BLaER1 (cell line): ENCODE results near the gene ENHO.
"Not testable (repeated sequence)": the region's sequence is repeated elsewhere in the genome, so short reads cannot be mapped to it uniquely, and the experiment has no call there.

Experiments
- H3K27ac ChIP-seq: shearing (Covaris generic); formaldehyde crosslinking; 2 replicates; pipeline ENCODE4 v1.8.1; 2022
- H3K27me3 ChIP-seq: shearing (Covaris generic); formaldehyde crosslinking; 2 replicates; pipeline ENCODE4 v1.8.1; 2022
- H3K36me3 ChIP-seq: shearing (Covaris generic); formaldehyde crosslinking; 2 replicates; pipeline ENCODE4 v1.8.1; 2022
- H3K4me1 ChIP-seq: shearing (Covaris generic); formaldehyde crosslinking; 2 replicates; pipeline ENCODE4 v1.8.1; 2022
- H3K4me2 ChIP-seq: shearing (Covaris generic); formaldehyde crosslinking; 2 replicates; pipeline ENCODE4 v1.8.1; 2022
- H3K4me3 ChIP-seq: shearing (Covaris generic); formaldehyde crosslinking; 2 replicates; pipeline ENCODE4 v1.8.1; 2022
- H3K9ac ChIP-seq: shearing (Covaris generic); formaldehyde crosslinking; 2 replicates; pipeline ENCODE4 v1.8.1; 2022
- H3K9me3 ChIP-seq: shearing (Covaris generic); formaldehyde crosslinking; 2 replicates; pipeline ENCODE4 v1.8.1; 2022
- H4K20me1 ChIP-seq: shearing (Covaris generic); formaldehyde crosslinking; 2 replicates; pipeline ENCODE4 v1.8.1; 2022
- Cebpa-rat ChIP-seq: shearing (Covaris generic); IDR thresholded peaks from 2 replicates; pipeline ENCODE4 v1.8.1; 2022

Gene ENHO

DNA sequence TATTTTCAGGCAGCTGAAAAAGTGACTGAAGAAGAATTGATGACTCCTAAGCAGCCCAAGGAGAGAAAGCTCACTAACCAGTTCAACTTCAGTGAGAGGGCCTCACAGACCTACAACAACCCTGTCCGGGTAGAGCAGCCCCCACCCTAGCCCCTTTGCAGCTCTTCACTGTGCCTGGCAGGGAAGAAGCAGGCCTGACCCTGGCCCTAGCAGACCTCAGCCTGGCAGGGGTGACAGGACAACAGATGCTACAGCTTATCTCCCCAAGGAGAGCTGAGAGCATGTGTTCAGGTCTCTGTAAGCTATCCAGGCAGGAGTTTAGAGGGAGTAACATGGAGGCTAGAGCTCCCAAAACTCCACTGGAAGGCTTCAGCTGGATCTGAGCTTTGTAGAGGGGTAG, 32.4 kb downstream of the ENHO start:
- Histone ChIP-seq H3K4me1 (no peaks in the 10 kb centered on the region), H3K36me3 (no peaks in the 10 kb centered on the region), H3K9me3 (no peaks in the 10 kb centered on the region), H3K27ac (no peak overlapping the region), H3K4me2 (no peak overlapping the region), H3K27me3 (no peaks in the 10 kb centered on the region), H4K20me1 (peaks cover 15% of the 10 kb centered on the region; the same call in 1 of the 2 replicates), H3K4me3 (no peak overlapping the region), H3K9ac (no peak overlapping the region)
- TF ChIP-seq Cebpa-rat, result no peak

DNA sequence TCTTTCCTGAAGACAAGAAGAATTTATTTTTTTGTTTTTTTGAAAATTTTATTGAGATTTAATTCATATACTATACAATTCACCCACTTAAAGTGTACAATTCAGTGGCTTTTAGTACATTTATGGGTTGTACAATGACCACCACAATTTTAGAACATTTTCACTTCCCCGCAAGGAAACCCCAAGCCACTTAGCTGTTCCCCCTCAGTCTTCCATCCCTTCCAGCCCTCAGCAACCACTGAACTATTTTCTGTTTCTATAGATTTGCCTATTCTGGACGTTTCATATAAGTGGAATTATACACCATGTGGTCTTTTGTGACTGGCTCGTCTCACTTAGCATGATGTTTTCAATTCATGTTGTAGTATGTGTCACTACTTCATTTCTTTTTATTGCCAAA, 36.2 kb downstream of the ENHO start:
- TF ChIP-seq Cebpa-rat, result no peak
- no peaks in the 10 kb centered on the region for H3K27me3 ChIP-seq
- no peaks in the 10 kb centered on the region for H3K9me3 ChIP-seq
- no peak overlapping the region for H3K4me2 ChIP-seq
- no peaks in the 10 kb centered on the region for H3K36me3 ChIP-seq
- H3K9ac ChIP-seq, result no peak overlapping the region
- no peak overlapping the region for H3K4me3 ChIP-seq
- no peak overlapping the region for H3K27ac ChIP-seq
- no peaks in the 10 kb centered on the region for H3K4me1 ChIP-seq
- no peaks in the 10 kb centered on the region for H4K20me1 ChIP-seq

DNA sequence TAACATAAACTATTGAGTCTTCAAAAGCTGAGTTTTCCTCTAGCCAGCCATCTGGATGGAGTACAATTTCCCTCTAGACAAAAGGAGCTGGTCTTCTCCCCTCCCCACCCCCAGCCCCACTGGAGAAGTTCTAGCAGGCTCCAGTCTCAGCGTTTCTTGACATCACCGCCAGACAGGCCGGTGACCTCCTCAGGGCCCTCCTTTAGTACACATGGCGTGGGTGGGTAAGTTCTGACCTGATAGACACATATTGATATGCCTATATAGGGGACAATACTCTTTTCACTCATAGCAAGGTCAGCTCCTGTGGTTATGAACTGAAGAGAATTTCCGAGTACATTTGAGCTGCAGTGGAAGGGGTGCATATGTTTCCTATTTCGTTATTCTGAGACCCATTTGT, 37.0 kb downstream of the ENHO start:
- Histone ChIP-seq H3K4me1 (no peaks in the 10 kb centered on the region), H3K9me3 (no peaks in the 10 kb centered on the region), H3K27ac (no peak overlapping the region), H3K27me3 (no peaks in the 10 kb centered on the region), H3K9ac (no peak overlapping the region), H3K4me2 (no peak overlapping the region), H4K20me1 (no peaks in the 10 kb centered on the region), H3K36me3 (no peaks in the 10 kb centered on the region), H3K4me3 (no peak overlapping the region)
- no peak for TF ChIP-seq Cebpa-rat

DNA sequence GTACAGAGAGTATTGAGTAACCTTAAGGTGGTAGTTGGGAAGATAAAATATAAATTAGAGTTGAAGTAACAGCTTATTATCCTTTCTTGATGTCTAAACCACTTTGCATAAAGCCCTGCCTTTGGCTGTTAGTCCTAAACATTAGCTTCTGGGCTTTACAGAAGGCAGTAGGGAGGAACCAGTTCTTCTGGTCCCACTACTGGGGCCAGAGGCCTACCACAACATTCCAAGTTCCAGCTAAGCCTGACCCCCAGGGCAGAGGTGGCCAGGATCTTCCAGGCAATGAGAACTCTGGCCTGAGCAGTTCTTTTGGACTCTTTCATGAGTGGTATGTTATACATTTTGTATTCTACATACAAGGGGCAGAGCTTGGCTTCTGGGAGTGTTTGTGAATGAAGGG, 38.1 kb downstream of the ENHO start:
- no peak overlapping the region for H3K9ac ChIP-seq
- no peak for TF ChIP-seq Cebpa-rat
- no peaks in the 10 kb centered on the region for H3K4me1 ChIP-seq
- no peaks in the 10 kb centered on the region for H3K9me3 ChIP-seq
- no peak overlapping the region for H3K27ac ChIP-seq
- no peaks in the 10 kb centered on the region for H3K36me3 ChIP-seq
- H3K27me3 ChIP-seq, result no peaks in the 10 kb centered on the region
- H3K4me2 ChIP-seq, result no peak overlapping the region
- no peaks in the 10 kb centered on the region for H4K20me1 ChIP-seq
- H3K4me3 ChIP-seq, result no peak overlapping the region

DNA sequence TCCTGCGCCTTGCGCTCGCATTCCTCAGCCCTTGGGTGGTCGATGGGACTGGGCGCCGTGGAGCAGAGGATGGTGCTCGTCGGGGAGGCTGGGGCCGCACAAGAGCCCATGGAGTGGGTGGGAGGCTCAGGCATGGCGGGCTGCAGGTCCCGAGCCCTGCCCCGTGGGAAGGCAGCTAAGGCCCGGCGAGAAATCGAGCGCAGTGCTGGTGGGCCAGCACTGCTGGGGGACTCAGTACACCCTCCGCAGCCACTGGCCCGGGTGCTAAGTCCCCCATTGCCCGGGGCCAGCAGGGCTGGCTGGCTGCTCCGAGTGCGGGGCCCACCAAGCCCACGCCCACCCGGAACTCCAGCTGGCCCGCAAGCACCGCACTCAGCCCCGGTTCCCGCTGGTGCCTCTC, 40.0 kb downstream of the ENHO start:
- not testable (repeated sequence) for H3K4me2 ChIP-seq, H3K27me3 ChIP-seq, H3K27ac ChIP-seq, H3K36me3 ChIP-seq, H3K9me3 ChIP-seq, H3K4me3 ChIP-seq, H3K4me1 ChIP-seq, H3K9ac ChIP-seq, H4K20me1 ChIP-seq

DNA sequence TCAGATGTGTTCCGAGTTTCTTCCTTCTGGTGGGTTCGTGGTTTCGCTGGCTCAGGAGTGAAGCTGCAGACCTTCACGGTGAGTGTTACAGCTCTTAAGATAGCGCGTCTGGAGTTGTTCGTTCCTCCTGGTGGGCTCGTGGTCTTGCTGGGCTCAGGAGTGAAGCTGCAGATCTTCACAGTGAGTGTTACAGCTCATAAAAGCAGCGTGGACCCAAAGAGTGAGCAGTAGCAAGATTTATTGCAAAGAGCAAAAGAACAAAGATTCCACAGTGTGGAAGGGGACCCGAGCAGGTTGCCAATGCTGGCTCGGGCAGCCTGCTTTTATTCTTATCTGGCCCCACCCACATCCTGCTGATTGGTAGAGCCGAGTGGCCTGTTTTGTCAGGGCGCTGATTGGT, 41.2 kb downstream of the ENHO start:
- not testable (repeated sequence) for H3K4me3 ChIP-seq, H3K4me1 ChIP-seq, H3K36me3 ChIP-seq, H3K27ac ChIP-seq, H4K20me1 ChIP-seq, H3K9me3 ChIP-seq, H3K4me2 ChIP-seq, H3K27me3 ChIP-seq, H3K9ac ChIP-seq

DNA sequence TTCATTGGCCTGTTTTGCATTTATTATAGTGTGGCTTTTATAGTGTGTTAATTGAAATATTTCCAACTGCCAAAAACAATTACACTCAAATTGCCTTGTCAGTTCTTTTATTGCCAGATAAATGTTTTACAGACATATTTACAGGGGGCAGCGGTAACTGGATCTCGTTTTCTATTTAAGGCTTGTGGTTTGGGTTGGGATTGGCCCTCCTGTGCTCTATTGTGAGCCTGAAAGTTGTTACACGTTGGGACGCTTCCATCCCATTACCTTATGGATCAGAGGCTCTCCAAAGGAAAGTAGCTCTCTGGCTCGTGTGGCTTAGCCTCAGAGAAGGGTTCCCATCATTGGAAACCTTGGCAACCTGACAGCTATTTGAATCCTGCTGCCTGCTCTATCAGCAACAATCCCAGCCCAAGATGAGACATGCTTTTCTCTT, 43.3 kb downstream of the ENHO start:
- H4K20me1 ChIP-seq, result no peaks in the 10 kb centered on the region
- TF ChIP-seq Cebpa-rat, result no peak
- no peaks in the 10 kb centered on the region for H3K36me3 ChIP-seq
- no peaks in the 10 kb centered on the region for H3K27me3 ChIP-seq
- H3K4me3 ChIP-seq, result no peak overlapping the region
- H3K9ac ChIP-seq, result no peak overlapping the region
- H3K4me1 ChIP-seq, result peaks cover 16% of the 10 kb centered on the region
- no peak overlapping the region for H3K27ac ChIP-seq
- H3K4me2 ChIP-seq, result no peak overlapping the region
- no peaks in the 10 kb centered on the region for H3K9me3 ChIP-seq

DNA sequence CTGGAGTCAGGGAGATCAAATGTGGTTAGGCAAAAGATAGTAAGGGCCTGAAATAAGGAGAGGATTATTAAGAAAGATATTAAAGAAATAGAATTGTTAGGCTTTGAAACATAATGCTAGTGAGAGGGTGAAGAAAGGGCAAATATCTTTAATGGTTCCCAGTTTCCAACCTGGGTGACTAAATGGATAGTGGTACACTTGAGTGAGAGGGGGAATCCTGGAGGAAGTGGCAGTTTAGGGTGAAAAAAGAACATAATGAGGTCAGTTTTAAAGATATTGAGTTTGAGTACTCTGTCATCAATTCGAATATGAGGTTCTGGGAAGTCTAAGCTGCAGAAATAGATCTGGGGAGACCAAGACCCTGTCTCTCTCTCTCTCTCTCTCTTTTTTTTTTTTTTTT, 45.2 kb downstream of the ENHO start:
- no peaks in the 10 kb centered on the region for H3K36me3 ChIP-seq
- H3K4me2 ChIP-seq, result no peak overlapping the region
- H3K27me3 ChIP-seq, result no peaks in the 10 kb centered on the region
- H4K20me1 ChIP-seq, result no peaks in the 10 kb centered on the region
- no peak overlapping the region for H3K4me3 ChIP-seq
- H3K9ac ChIP-seq, result no peak overlapping the region
- TF ChIP-seq Cebpa-rat, result no peak
- H3K9me3 ChIP-seq, result no peaks in the 10 kb centered on the region
- H3K27ac ChIP-seq, result no peak overlapping the region
- peaks cover 21% of the 10 kb centered on the region for H3K4me1 ChIP-seq

DNA sequence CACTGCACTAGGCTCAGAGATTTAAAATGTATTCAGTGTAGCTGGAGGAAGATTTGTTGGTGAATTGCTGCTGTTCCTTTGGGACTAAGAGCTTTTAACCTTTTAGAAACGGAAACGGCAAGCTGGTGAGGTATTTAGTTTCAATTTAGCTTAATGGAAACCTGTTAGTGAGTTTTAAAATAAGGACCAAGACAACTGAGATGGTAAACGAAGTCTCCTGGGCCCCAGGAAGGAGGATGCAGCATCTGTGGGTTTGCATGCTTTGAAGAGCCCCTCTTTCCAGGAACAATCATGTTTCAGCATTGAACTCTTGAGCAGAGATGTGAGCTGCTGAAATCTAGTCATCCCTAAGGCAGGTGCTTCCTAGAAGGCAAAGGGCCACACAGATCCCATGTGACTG, 47.7 kb downstream of the ENHO start:
- no peak overlapping the region for H3K27ac ChIP-seq
- TF ChIP-seq Cebpa-rat, result no peak
- H3K36me3 ChIP-seq, result no peaks in the 10 kb centered on the region
- H3K4me1 ChIP-seq, result peaks cover 21% of the 10 kb centered on the region
- no peaks in the 10 kb centered on the region for H4K20me1 ChIP-seq
- no peak overlapping the region for H3K4me3 ChIP-seq
- H3K9ac ChIP-seq, result no peak overlapping the region
- no peaks in the 10 kb centered on the region for H3K27me3 ChIP-seq
- H3K9me3 ChIP-seq, result no peaks in the 10 kb centered on the region
- H3K4me2 ChIP-seq, result peak overlapping the region; percentile 64
